Aorta (tissue), 5 donors: Measurements from ENCODE around the gene SH3BP5. TPM values are rescaled to one million over a fixed set of nuclear protein-coding genes. Genes with fewer than 3 reads are reported as not detected.

Experiments
- ATAC-seq: fragments of 200-7000 bp; cut with Tn5 transposase; one replicate; pipeline ENCODE4 v1.9.1; 2022; ENCODE audit warnings: moderate library complexity; ENCODE audit not compliant: low FRiP score
- DNase-seq, 2 donors: peaks; one replicate each; pipeline ENCODE4 v3.0.0-alpha.2; 2020
- H3K27ac ChIP-seq, 2 donors: one replicate each; pipeline ENCODE4 v1.5.1; 2013; ENCODE audit warnings: low read length in 2 of 2, mild to moderate bottlenecking in 2 of 2, moderate library complexity in 2 of 2, control low read depth in 1 of 2, inconsistent platforms in 1 of 2, low read depth in 1 of 2
- H3K27me3 ChIP-seq, 2 donors: one replicate each; pipeline ENCODE4 v1.6.1; 2013; ENCODE audit warnings: control low read depth in 1 of 2, low read length in 1 of 2, mild to moderate bottlenecking in 1 of 2, moderate library complexity in 1 of 2; ENCODE audit not compliant: insufficient read depth in 2 of 2, control insufficient read depth in 1 of 2
- H3K36me3 ChIP-seq, 2 donors: one replicate each; pipeline ENCODE4 v1.6.1; 2013; ENCODE audit warnings: control low read depth in 1 of 2, low read length in 1 of 2, mild to moderate bottlenecking in 1 of 2; ENCODE audit not compliant: insufficient read depth in 2 of 2, control insufficient read depth in 1 of 2
- H3K4me1 ChIP-seq, 2 donors: one replicate each; pipeline ENCODE4 v1.6.1; 2013; ENCODE audit warnings: low read length in 2 of 2, control low read depth in 1 of 2, mild to moderate bottlenecking in 1 of 2, moderate library complexity in 1 of 2; ENCODE audit not compliant: insufficient read depth in 2 of 2, control insufficient read depth in 1 of 2
- H3K4me3 ChIP-seq, 2 donors: one replicate each; pipeline ENCODE4 v1.5.1; 2013; ENCODE audit warnings: low read length in 2 of 2, control low read depth in 1 of 2, mild to moderate bottlenecking in 1 of 2
- H3K9me3 ChIP-seq: one replicate; pipeline ENCODE4 v1.6.1; 2013; ENCODE audit warnings: mild to moderate bottlenecking, low read length; ENCODE audit not compliant: control insufficient read depth
- WGBS, 2 donors: extraction: QIAGEN DNeasy Blood & Tissue Kit; methylation state at CpG; one replicate each; pipeline ENCODE4 v1.1.7; 2013; 5-methylcytosine and 5-hydroxymethylcytosine counted together
- intact Hi-C, 2 donors: fragments of 100-400 bp; cut with DNase I; formaldehyde crosslinking; loops; one replicate each; pipeline versions ENCODE4 v1.14.2 to v1.15.0; 2022
- polyA plus RNA-seq, 2 donors: library from polyadenylated mRNA; stranded (reverse); fragments of 200-250 nt; gene quantifications; one replicate each; pipeline ENCODE4 v1.2.3, GENCODE V29; 2013
- total RNA-seq, 2 donors: library from RNA; stranded (reverse); fragmentation: NEBNext Ultra II Directional; extraction: Animal tissue kit (Norgen Biotek cat#: 25700); gene quantifications; one replicate each; pipeline ENCODE4 v1.2.1, GENCODE V29; 2021
- donor health status: healthy with polysubstance abuse.
- donor health status: Bipolar disorder and iron deficiency.
- donor health status: DM: no; HTN: no; CAD: no.
- donor health status: DM: no; HTN: no; CAD: no.
- donor health status: DM: yes; HTN: yes; CAD: no.

The SH3BP5 gene
- total and polyA plus RNA-seq, 4 donors: 26.5 to 93.1 (median 71.3) TPM

DNA sequence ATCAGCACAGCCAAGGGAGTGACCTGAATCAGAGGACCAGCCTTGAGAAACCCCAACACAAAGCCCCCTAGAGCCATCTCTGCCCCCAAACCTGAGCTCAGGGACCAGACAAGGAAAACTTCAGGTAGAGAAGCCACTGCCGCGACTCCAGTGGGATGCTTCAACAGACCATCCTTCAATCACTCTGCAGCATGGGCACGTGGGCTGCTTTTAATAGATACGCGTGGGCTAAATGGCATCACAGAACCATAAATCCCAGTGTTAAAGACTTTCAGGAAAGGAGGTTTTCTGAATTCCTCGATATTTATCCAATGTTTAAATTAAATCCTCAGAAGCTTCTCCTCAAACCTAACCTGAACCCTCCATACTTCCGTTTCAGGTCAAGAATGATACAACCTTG, 30.6 kb downstream of the SH3BP5 start:
- ATAC-seq (no peak), DNase-seq (no peak)
- Histone ChIP-seq H3K9me3 (no peaks in the 10 kb centered on the region), H3K4me1 (no peaks in the 10 kb centered on the region), H3K4me3 (no peak overlapping the region), H3K27ac (no peak overlapping the region), H3K36me3 (no peaks in the 10 kb centered on the region), H3K27me3 (no peaks in the 10 kb centered on the region)
- 88 to 94% methylated on average over 7 of the region's 7 CpGs for WGBS, 2 donors
- intact Hi-C loops: no loop called here

DNA sequence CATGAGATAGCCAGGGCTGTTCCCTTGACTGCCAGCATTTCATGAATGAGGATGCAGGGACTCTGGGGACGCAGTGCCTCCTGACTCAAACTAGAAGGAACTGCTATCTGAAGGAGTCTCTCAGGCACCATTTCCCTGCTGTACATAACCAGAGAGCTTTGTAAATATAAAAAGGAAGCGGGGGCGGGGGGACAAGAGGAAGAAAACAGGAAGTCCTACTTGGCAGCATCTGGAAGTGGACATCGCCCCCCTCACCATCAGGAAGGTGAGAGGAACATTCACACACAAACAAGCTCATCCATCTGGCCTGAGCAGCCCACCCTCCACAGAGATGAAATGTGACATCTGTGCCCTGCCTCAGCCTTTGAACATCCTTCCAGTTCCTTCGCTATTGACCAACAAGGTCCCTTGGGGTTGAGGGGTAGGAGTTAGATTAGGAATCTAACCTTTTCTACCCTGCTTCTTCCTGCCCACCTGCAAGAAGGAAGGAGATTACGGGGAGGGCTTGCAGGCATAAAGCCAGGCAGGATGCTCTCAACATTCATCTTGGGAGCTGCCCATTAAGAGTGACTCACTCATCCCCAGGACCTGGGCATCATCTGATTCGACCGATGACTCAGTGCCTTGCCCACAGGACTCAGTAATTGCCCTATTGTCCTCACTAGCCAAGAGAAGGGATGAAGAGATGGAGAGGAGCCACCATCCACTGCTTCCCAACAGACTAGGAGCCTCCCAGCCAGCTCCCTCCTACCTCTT, 31.9 kb downstream of the SH3BP5 start:
- Histone ChIP-seq H3K4me1 (no peaks in the 10 kb centered on the region), H3K36me3 (no peaks in the 10 kb centered on the region), H3K27ac (no peak overlapping the region), H3K4me3 (no peak overlapping the region), H3K27me3 (no peaks in the 10 kb centered on the region), H3K9me3 (no peaks in the 10 kb centered on the region)
- intact Hi-C loops: no loop called here
- DNase-seq (no peak), ATAC-seq (no peak)
- WGBS, 2 donors: 71% methylated on average over 8 of the region's 8 CpGs

DNA sequence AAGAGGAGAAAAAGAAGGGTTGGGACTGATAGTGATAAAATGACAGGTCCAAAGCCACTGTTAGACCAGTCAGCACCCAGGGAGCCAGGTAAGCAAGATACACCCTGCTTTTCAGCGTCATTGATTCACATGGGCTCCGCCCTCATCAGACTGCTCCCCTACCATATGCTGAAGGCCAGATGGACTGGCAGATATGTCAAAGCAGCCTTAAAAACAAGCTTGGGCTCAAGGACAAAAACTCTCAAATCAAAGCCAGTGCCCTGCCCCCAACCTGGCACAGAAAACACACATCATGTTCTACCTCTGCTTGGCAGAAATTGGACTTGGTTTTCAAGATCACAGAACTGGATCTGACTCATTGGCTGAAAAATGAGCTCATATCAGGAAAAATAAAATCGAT, 33.4 kb downstream of the SH3BP5 start:
- H3K27me3 ChIP-seq: no peaks in the 10 kb centered on the region
- 61 to 62% methylated on average over 3 of the region's 3 CpGs for WGBS, 2 donors
- no peaks in the 10 kb centered on the region for H3K36me3 ChIP-seq
- no peak overlapping the region for H3K4me3 ChIP-seq
- ATAC-seq (no peak), DNase-seq (no peak)
- H3K27ac ChIP-seq: no peak overlapping the region
- no peaks in the 10 kb centered on the region for H3K4me1 ChIP-seq
- H3K9me3 ChIP-seq: no peaks in the 10 kb centered on the region
- intact Hi-C loops: no loop called here

DNA sequence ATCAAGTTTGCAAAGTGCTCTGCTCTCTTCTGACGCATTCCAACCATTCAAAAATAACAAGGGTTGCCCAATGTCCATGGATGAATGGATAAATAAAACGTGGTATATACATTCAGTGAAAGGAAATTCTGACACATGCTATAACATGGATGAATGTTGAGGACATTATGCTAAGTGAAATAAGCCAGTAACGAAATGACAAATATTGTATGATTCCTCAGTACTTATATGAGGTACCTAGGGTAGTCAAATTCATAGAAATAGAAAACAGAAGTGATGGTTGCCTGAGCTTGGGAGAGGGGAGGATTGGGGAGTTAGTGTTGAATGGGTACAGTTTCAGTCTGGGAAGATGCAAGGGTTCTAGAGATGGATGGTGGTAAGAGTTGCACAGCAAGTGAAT, 33.9 kb downstream of the SH3BP5 start:
- no peaks in the 10 kb centered on the region for H3K9me3 ChIP-seq
- H3K4me3 ChIP-seq: no peak overlapping the region
- no peak for ATAC-seq
- 76 to 82% methylated on average over 3 of the region's 3 CpGs for WGBS, 2 donors
- no peak for DNase-seq
- H3K36me3 ChIP-seq: no peaks in the 10 kb centered on the region
- H3K27ac ChIP-seq: no peak overlapping the region
- intact Hi-C loops: no loop called here
- H3K27me3 ChIP-seq: no peaks in the 10 kb centered on the region
- no peaks in the 10 kb centered on the region for H3K4me1 ChIP-seq

DNA sequence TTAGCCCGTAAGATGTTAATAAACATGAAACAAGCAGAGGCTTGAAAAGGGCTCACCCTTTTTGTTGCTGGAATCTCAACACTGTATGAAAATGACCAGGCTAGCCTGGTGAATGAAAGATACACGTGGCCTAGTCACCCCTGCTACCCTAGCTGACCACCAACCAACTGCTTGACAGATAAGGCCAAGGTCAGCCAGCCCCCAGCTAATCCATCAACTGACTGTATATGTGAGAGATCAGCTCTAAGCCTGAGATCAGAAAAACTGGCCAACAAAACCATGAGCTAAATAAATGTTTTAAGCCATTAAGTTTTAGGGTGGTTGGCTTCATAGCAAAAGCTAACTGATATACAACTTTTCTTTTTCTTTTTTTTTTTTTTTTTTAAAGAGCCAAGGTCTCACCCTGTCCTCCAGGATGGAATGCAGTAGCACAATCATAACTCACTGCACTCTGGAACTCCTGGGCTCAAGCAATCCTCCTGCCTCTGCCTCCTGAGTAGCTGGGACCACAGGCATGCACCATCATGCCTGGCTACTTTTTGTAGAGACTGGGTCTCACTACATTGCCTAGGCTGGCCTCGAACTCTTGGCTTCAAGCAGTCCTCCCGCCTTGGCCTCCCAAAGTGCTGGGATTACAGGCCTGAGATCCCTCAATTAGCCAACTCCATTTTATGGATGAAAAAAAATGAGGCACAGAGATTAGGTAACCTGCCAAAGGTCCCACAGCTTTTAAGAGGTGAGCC, 34.6 kb downstream of the SH3BP5 start:
- peak overlapping the region in 1 of 2 donors; percentile 21 for H3K27ac ChIP-seq

DNA sequence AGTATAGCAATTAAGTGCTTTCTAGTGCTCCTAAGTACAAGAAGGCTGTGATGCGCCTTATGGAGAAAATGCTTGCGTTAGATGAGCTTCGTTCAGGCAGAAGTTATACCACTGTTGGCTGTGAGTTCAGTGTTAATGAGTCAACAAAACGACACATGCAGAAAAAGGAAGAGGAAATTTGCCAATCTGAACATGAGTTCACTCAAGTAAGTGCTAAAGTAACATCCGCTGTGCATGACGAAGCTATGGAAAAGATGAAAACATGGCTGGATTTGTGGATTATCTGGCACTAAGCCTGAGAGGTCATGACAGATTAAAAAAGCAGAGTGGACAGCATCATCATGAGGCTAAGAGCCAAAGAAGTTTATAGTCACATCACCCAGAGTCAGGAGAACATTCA, 36.9 kb downstream of the SH3BP5 start:
- no peaks in the 10 kb centered on the region for H3K4me1 ChIP-seq
- DNase-seq (no peak), ATAC-seq (peak; percentile 60)
- H3K4me3 ChIP-seq: no peak overlapping the region
- H3K27me3 ChIP-seq: no peaks in the 10 kb centered on the region
- intact Hi-C loops: no loop called here
- no peak overlapping the region for H3K27ac ChIP-seq
- no peaks in the 10 kb centered on the region for H3K9me3 ChIP-seq
- no peaks in the 10 kb centered on the region for H3K36me3 ChIP-seq
- 78 to 81% methylated on average over 6 of the region's 6 CpGs for WGBS, 2 donors

More for the DNA sequence above, 34.6 kb downstream of the SH3BP5 start:
- no peaks in the 10 kb centered on the region for H3K9me3 ChIP-seq
- no peak for ATAC-seq
- no peak overlapping the region for H3K4me3 ChIP-seq
- no peak for DNase-seq
- H3K4me1 ChIP-seq: no peaks in the 10 kb centered on the region
- intact Hi-C loops: no loop called here
- WGBS, 2 donors: 67 to 68% methylated on average over 4 of the region's 4 CpGs
- H3K27me3 ChIP-seq: no peaks in the 10 kb centered on the region
- H3K36me3 ChIP-seq: no peaks in the 10 kb centered on the region

DNA sequence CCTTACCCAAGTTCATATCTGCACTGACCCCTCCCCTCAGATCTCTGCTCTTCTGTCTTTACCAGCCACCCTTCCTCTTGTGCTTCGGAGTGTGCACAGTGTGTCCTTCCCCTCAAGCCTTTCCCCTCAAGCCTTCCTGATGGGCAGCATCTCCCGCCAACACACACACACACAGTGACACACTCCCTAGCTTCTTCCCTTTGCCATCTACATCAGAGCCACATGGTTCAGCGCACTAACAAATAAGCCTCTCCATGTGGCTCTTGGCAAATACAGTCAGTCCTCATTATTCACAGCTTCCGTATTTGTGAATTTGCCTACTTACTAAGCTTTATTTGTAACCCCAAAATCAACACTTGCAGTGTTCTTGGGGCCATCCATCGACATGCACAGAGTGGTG, 37.5 kb downstream of the SH3BP5 start:
- Histone ChIP-seq H3K4me1 (no peaks in the 10 kb centered on the region), H3K27ac (peak overlapping the region in 1 of 2 donors; percentile 26)
- intact Hi-C loops: no loop called here

DNA sequence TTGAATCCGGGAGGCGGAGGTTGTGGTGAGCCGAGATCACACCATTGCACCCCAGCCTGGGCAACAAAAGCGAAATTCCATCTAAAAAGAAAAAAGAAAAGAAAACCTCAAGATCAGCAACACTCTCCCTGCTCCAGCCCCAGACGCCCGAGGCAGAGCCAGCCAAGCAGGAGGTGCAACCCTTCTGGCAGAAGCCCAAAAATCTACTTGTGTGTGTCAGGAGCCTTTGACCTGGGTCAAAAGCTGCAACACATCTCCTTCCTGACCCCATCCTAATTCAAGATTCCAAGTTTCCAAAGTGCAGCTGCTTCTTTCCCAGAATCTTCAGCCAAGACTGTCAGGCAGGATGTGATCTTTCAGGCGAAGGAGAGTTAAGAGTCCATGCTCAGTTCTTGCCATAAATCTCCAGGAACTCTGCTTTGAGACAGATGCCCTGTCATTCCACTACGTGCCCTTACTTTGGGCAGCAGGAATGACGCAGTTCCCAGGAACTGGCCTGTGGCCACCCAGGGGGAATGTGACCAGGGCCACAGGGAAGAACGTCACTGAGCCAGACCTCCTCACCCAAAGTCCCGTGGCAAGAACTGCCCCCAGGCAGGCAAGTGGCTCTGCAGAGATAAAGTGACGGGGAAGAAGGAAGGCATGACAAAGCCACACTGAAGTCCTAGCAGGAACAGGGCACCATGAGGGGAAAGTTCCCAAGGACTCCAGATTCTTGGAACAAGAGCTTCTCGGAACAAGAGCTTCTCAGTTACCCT, 39.4 kb downstream of the SH3BP5 start:
- Histone ChIP-seq H3K9me3 (no peaks in the 10 kb centered on the region), H3K4me1 (no peaks in the 10 kb centered on the region), H3K27me3 (no peaks in the 10 kb centered on the region), H3K27ac (peak overlapping the region in 1 of 2 donors; percentile 91), H3K36me3 (no peaks in the 10 kb centered on the region), H3K4me3 (no peak overlapping the region)
- ATAC-seq: peak; percentile 65
- DNase-seq: peak; percentile 89 to 90
- intact Hi-C loops: no loop called here
- WGBS, 2 donors: 9 to 12% methylated on average over 13 of the region's 13 CpGs

More for the DNA sequence above, 37.5 kb downstream of the SH3BP5 start:
- peak; percentile 55 for ATAC-seq
- Histone ChIP-seq H3K4me3 (no peak overlapping the region), H3K27me3 (no peaks in the 10 kb centered on the region), H3K36me3 (no peaks in the 10 kb centered on the region), H3K9me3 (no peaks in the 10 kb centered on the region)
- peak in 1 of 2 donors; percentile 77 for DNase-seq
- WGBS, 2 donors: 90 to 93% methylated on average over 5 of the region's 5 CpGs
